ENCODE results near the gene GATAD2A.

The GATAD2A gene

DNA sequence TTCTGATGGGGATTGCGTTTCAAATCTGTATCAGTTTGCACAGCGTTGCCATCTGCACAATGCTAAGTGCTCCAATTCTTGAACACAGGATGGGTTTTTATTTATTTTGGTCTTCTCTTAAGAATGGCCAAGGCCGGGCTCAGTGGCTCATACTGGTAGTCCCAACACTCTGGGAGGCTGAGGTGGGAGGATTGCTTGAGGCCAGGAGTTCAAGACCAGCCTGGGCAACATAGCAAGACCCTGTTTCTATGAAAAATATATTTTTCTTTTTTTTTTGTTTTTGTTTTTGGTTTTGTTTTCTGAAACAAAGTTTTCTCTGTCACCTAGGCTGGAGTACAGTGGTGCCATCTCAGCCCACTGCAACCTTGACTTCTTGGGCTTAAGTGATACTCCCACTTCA lies 117.7 kb downstream of the GATAD2A start:
- no peak for TF ChIP-seq TAF1 (IDR thresholded peaks at IDR 0.05; ENCODE audit: borderline replicate concordance, insufficient read depth, low read length)
- no peak for TF ChIP-seq FOXP2 (optimal IDR thresholded peaks at IDR 0.05; ENCODE audit: borderline replicate concordance, extremely low read depth, extremely low read length, insufficient read depth)
- no peak for TF ChIP-seq POLR2AphosphoS5 (IDR thresholded peaks at IDR 0.05; ENCODE audit: low read depth, low read length)
- no peak for TF ChIP-seq SIN3A (IDR thresholded peaks at IDR 0.05; ENCODE audit: borderline replicate concordance, insufficient read depth, low read length)
- TF ChIP-seq REST (IDR thresholded peaks at IDR 0.05; ENCODE audit: insufficient read depth in 1 of 2, low read depth in 2 of 2, low read length in 2 of 2) = no peak

DNA sequence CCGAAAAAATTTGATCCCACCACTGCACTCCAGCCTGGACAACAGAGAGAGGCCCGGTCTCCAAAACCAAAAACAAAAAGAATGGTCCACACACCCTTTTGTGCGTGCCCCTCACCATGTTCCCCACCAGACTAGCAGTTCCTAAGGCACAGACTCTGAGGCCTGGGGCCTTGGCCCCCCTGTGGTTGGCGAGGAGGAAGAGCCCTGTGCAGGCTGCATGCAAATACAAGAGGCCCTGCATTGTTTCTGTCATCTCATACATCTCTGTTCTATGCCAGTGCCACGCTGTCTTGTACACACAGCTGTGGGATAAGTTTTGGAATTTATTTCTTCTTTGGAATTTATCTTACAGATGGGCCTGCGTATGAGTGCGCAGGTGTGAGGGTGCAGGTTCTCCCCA lies 118.6 kb downstream of the GATAD2A start:
- no peak for TF ChIP-seq TAF1 (IDR thresholded peaks at IDR 0.05; ENCODE audit: borderline replicate concordance, insufficient read depth, low read length)
- no peak for TF ChIP-seq POLR2AphosphoS5 (IDR thresholded peaks at IDR 0.05; ENCODE audit: low read depth, low read length)
- no peak for TF ChIP-seq SIN3A (IDR thresholded peaks at IDR 0.05; ENCODE audit: borderline replicate concordance, insufficient read depth, low read length)
- TF ChIP-seq FOXP2 (optimal IDR thresholded peaks at IDR 0.05; ENCODE audit: borderline replicate concordance, extremely low read depth, extremely low read length, insufficient read depth) = no peak
- TF ChIP-seq REST (IDR thresholded peaks at IDR 0.05; ENCODE audit: insufficient read depth in 1 of 2, low read depth in 2 of 2, low read length in 2 of 2) = no peak

GRCh38 chr19:19525611-19526380 lies 120.3 kb downstream of the GATAD2A start:
- TF ChIP-seq SIN3A (IDR thresholded peaks at IDR 0.05; ENCODE audit: borderline replicate concordance, insufficient read depth, low read length) (no peak), REST (IDR thresholded peaks at IDR 0.05; ENCODE audit: insufficient read depth in 1 of 2, low read depth in 2 of 2, low read length in 2 of 2) (no peak), FOXP2 (optimal IDR thresholded peaks at IDR 0.05; ENCODE audit: borderline replicate concordance, extremely low read depth, extremely low read length, insufficient read depth) (no peak), POLR2AphosphoS5 (IDR thresholded peaks at IDR 0.05; ENCODE audit: low read depth, low read length) (no peak), TAF1 (IDR thresholded peaks at IDR 0.05; ENCODE audit: borderline replicate concordance, insufficient read depth, low read length) (no peak)

DNA sequence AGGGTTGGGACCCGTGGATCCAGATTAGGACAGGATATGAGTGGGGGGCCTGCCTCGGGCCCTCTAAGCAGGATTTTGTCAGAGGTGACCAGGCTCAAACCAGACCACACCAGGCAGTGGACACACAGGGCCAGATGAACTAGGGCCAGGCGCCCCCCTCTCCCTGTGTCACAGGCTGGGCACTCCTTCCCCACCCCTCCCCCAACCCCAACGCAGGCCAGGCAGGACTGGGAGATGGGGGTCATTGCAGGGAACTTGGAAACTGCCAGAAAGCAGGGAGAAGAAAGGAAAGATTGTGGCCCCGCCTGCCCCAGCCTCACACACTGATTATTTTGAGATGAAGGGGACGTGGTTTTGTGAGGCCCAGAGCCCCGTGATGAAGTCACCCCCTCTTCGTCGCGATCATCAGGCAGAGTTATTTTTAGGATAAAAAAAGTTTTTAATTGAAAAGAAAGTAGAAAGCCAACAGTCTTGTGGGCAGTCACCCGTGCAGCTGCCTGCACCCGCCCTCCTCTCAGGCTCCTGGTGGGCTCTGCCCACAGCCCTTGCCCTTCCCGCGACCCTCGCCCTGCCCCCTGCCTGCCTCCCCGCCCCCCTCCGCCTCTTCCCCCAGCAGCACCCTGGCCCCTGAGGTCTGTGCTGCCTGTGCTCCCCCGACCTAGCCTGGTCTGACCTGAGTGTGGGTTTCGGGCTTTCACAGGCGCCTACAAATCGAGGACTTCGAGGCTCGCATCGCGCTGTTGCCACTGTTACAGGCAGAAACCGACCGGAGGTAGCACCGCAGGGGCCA lies 121.3 kb downstream of the GATAD2A start:
- TF ChIP-seq REST (IDR thresholded peaks at IDR 0.05; ENCODE audit: insufficient read depth in 1 of 2, low read depth in 2 of 2, low read length in 2 of 2) = no peak
- no peak for TF ChIP-seq FOXP2 (optimal IDR thresholded peaks at IDR 0.05; ENCODE audit: borderline replicate concordance, extremely low read depth, extremely low read length, insufficient read depth)
- no peak for TF ChIP-seq SIN3A (IDR thresholded peaks at IDR 0.05; ENCODE audit: borderline replicate concordance, insufficient read depth, low read length)
- no peak for TF ChIP-seq TAF1 (IDR thresholded peaks at IDR 0.05; ENCODE audit: borderline replicate concordance, insufficient read depth, low read length)
- no peak for TF ChIP-seq POLR2AphosphoS5 (IDR thresholded peaks at IDR 0.05; ENCODE audit: low read depth, low read length)
